ENCODE measurements around the gene JUN.

Gene JUN

DNA sequence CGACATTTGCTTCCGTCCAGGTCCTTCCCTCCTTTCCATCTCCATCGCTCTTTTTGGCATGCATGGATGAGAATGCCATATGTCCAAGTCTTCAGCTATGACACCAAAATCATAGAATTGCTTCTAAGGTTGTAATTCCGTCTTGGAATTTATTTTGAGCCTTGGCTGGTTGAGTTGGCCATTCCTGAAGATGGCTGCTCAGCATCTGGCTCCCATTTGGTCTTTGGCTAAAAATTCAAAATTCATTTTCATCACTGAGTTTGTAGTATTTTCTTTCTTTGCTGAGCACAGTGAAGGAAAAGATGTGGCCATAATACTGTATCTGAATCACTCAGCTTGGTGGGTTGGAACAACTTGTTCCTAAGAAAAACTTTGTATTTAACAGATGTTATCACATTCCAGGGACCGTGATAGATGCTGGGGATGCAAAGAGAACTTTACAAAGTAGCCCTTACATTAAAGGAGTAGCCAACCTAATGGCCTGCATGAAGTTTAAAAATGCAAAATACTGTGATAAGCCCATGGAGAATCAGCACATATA lies 15.6 kb downstream of the JUN start:
- Mint-ChIP-seq H3K9me3 (no peaks in the 10 kb centered on the region), H3K4me1 (ENCODE audit: low read depth) (peaks cover 10% of the 10 kb centered on the region), H3K36me3 (ENCODE audit: low read depth) (no peaks in the 10 kb centered on the region), H3K27ac (no peak overlapping the region), H3K4me3 (no peak overlapping the region), H3K27me3 (ENCODE audit: low read depth) (peaks cover 3% of the 10 kb centered on the region)

DNA sequence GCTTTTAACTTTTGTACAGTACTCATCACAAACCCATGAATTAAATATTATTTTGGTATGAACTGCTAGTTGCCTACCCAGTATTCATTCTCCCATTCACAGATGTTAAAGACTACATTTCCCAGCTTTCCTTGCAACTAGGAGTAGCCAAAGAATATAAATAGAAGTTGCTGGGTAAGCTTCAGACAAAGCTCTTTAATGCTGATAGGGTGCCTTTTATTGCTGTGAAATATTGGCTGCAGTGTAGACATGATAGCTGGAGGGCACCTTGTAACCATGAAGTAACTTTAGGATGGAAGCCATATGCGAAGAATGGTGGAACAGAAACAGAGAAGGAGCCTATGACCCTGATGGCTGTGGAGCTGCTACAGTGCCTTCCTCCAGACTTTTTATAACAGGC lies 16.7 kb downstream of the JUN start:
- Mint-ChIP-seq H3K36me3 (ENCODE audit: low read depth) (no peaks in the 10 kb centered on the region), H3K9me3 (no peaks in the 10 kb centered on the region), H3K4me1 (ENCODE audit: low read depth) (peaks cover 7% of the 10 kb centered on the region), H3K27ac (no peak overlapping the region), H3K27me3 (ENCODE audit: low read depth) (peaks cover 3% of the 10 kb centered on the region), H3K4me3 (no peak overlapping the region)

DNA sequence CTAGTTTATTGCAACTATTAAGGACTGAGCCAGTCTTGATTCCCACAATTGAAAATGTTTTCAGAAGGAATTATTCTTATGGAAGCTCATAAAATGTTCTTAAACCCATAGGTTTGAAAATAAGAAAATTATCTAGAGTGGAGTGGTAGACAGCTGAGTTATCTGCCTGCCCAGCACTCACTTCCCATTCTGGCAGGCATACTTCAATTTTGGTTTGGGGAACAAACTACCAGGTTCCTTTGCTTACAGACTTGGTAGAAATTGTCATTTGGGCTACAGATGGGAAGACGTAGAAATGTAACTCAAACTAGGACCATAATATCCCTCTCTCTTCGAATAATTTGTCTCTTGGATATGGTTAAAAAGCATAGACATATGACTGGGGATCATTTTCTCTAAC lies 18.4 kb downstream of the JUN start:
- no peak overlapping the region for H3K27ac Mint-ChIP-seq

DNA sequence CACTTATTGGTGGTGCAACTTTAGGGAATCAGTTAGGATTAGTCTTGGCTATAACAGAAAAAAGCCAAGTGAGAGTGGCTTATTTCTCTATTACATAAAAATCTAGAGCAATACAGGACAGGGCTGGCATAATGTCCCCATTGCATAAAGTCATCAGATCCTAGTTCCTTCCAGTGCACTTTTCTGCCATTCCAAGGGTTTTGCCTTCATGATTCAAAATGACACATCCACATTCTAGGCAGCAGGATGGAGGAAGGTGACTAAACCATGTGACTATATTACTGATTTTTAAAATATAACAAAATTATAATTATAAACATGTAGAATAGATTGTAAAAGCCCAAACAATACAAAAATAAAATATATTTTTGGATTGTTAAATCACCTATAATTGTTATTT lies 18.8 kb downstream of the JUN start:
- no peaks in the 10 kb centered on the region for H3K9me3 Mint-ChIP-seq
- peaks cover 3% of the 10 kb centered on the region for H3K27me3 Mint-ChIP-seq (ENCODE audit: low read depth)
- H3K4me3 Mint-ChIP-seq: no peak overlapping the region
- peaks cover 11% of the 10 kb centered on the region for H3K4me1 Mint-ChIP-seq (ENCODE audit: low read depth)
- no peak overlapping the region for H3K27ac Mint-ChIP-seq
- no peaks in the 10 kb centered on the region for H3K36me3 Mint-ChIP-seq (ENCODE audit: low read depth)

More for the DNA sequence above, 18.4 kb downstream of the JUN start:
- Mint-ChIP-seq H3K36me3 (ENCODE audit: low read depth) (no peaks in the 10 kb centered on the region), H3K4me1 (ENCODE audit: low read depth) (peaks cover 11% of the 10 kb centered on the region), H3K27me3 (ENCODE audit: low read depth) (peaks cover 3% of the 10 kb centered on the region), H3K9me3 (no peaks in the 10 kb centered on the region), H3K4me3 (no peak overlapping the region)

DNA sequence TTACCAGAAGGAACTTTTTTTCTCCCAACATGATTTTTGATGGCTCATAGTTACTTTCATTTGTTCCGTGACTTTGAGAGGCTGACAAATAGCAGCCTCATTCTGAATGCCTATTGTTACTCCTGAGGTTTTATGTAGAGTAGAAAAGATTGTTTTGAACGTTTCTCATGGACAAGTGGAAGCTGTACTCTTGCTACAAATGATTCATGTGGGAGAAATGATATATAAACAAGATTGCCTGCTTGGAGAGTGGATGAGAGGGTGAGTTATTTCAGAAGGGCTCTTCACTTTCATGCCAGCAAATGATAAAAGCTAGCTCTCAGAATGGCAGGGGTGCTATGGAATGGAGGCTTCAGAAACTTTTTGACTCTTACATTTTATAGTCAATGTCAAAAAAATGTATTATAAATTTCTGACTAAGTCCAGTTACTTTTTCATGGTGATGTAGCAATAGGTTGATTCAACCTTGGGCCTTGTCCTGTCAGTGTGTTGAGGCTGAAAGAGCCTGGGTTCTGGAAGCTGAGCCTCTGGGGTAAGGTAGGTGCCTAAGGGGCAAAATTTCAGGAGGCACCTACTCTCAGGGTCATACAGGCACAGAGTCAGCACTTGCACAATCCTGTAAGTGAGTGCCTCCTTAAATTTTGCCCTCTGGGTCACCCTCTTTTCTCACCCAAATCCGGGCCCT lies 19.4 kb downstream of the JUN start:
- Mint-ChIP-seq H3K9me3 (no peaks in the 10 kb centered on the region), H3K27ac (no peak overlapping the region), H3K4me3 (no peak overlapping the region), H3K27me3 (ENCODE audit: low read depth) (peaks cover 3% of the 10 kb centered on the region), H3K36me3 (ENCODE audit: low read depth) (no peaks in the 10 kb centered on the region), H3K4me1 (ENCODE audit: low read depth) (peaks cover 7% of the 10 kb centered on the region)

DNA sequence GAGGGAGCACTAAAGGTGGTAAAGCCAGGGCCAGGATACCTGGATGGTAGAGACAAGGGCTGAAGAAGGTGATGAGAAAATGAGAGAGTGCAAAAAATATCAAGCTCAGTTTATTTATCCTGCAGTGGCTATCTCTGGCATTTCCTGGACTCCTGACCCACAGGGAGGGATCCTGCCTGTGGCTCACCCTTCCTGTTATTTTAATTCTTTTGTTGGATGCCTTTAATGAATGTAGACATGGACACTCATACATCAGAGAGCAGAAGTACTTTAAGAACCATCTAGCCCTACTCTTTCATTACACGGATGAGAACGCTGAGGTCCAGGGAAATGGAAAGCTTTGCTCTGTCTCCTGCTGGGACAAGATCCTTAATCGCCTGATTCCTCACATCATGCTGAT lies 20.6 kb downstream of the JUN start:
- Mint-ChIP-seq H3K4me1 (ENCODE audit: low read depth) (peaks cover 11% of the 10 kb centered on the region), H3K4me3 (no peak overlapping the region), H3K27ac (no peak overlapping the region), H3K27me3 (ENCODE audit: low read depth) (peaks cover 3% of the 10 kb centered on the region), H3K9me3 (no peaks in the 10 kb centered on the region), H3K36me3 (ENCODE audit: low read depth) (no peaks in the 10 kb centered on the region)

DNA sequence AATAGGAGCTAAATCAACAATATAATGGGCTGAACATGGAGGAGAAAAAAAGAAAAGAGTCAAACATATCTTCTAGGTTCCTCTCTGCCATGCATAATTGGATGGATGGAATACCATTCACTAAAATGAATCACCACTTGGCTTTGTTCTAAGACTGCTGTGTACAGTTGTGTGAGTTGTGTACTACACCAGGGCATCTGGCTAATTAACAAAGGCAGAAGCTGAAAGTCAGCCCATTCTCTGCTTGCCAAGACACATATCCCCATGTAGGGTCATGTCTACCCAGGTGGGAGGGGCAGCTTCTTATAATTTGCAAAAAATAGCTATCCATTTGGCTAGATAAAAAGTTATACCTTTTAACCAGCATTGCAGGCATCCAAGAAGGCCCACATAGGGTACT lies 21.0 kb downstream of the JUN start:
- Mint-ChIP-seq H3K4me1 (ENCODE audit: low read depth) (peaks cover 12% of the 10 kb centered on the region), H3K27ac (no peak overlapping the region), H3K27me3 (ENCODE audit: low read depth) (peaks cover 3% of the 10 kb centered on the region), H3K36me3 (ENCODE audit: low read depth) (no peaks in the 10 kb centered on the region), H3K4me3 (no peak overlapping the region), H3K9me3 (no peaks in the 10 kb centered on the region)

DNA sequence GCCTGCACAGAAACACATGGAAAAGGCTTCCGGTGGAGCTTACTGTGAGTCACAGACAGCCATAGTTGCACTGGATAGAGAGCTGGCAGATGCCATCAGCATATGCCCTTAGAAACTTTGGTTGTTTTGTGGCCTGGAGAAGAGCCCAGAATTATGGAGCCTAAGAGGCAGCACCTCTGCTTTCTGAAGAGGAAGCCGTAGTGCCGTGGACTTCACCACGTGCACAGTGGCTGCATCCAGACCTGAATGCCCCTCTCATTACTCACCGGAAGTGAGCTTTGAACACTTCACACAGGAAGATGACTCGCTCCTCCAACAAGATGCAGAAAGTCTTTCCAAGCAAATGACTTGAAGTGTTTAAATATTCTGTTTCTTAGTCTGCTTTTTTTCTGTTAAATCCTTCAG lies 28.4 kb downstream of the JUN start:
- Mint-ChIP-seq H3K27ac (peak overlapping the region; percentile 86), H3K4me3 (peak overlapping the region; percentile 56), H3K9me3 (no peaks in the 10 kb centered on the region), H3K36me3 (ENCODE audit: low read depth) (no peaks in the 10 kb centered on the region), H3K27me3 (ENCODE audit: low read depth) (no peaks in the 10 kb centered on the region), H3K4me1 (ENCODE audit: low read depth) (peaks cover 59% of the 10 kb centered on the region)

DNA sequence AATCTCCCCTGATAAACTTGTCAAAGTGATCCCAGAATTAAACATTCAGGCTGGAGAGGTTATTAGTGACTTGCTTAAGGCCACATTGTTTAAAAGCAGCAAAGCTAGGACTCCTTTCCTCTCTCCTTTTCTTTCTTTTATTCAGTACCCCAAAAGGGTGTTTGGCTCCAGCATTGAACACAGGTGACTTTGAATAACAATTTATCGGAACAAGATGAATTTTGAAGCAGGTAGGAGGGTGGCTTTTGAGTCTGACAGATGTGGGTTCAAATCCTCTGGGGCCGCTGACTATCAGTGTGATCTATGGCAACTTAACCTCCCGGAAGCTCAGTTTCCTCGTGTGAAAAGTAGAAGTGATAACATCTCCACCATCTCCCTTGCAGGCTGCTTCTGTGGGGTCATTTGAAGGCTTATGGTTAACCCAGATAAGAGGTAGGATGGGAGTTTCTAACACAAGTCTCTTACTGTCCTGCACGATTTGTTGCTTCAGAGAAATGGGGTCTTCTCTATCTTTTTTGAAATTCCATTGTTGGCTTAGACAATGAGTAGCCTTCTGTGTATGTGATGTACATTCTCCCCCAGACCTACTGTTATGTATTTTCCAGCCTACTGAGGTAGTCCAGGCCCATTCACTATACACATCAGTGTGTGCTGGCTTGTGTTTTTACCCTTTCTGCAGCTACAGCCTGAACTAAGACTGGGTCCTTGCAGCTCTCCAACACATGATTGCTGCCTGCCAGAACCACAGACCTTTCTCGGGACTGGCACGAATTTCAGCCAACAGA lies 29.0 kb downstream of the JUN start:
- H3K27ac Mint-ChIP-seq: peak overlapping the region; percentile 86
- H3K4me1 Mint-ChIP-seq (ENCODE audit: low read depth): peaks cover 59% of the 10 kb centered on the region
- H3K4me3 Mint-ChIP-seq: peak overlapping the region; percentile 56
- H3K36me3 Mint-ChIP-seq (ENCODE audit: low read depth): no peaks in the 10 kb centered on the region
- no peaks in the 10 kb centered on the region for H3K9me3 Mint-ChIP-seq
- no peaks in the 10 kb centered on the region for H3K27me3 Mint-ChIP-seq (ENCODE audit: low read depth)

DNA sequence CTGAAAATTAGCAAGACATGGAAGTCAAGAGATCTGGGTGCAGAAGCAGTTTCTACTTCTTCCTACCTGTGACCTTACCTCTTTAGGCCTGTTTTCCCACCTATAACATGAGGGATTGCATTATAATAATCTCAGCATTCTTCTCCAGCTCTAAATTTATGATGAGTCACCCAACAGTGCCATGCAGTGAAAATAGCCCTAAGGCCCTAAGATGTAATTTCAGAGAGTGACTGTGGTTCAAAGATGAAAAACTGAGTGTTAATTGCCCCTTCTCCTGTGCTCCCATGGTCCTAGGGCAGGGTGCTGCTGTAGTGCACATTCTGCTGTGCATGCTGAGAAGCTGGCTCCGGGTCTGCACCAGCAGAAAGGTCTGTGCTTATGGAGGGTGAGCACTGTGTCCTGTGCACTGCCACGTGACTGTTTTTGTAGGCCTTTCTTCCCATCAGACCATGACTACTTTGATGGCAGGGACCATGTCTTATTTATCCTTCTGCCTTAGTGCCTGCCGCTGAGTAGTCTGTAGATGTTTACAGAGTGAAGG lies 29.7 kb downstream of the JUN start:
- Mint-ChIP-seq H3K27ac (peak overlapping the region; percentile 86), H3K4me3 (no peak overlapping the region)

DNA sequence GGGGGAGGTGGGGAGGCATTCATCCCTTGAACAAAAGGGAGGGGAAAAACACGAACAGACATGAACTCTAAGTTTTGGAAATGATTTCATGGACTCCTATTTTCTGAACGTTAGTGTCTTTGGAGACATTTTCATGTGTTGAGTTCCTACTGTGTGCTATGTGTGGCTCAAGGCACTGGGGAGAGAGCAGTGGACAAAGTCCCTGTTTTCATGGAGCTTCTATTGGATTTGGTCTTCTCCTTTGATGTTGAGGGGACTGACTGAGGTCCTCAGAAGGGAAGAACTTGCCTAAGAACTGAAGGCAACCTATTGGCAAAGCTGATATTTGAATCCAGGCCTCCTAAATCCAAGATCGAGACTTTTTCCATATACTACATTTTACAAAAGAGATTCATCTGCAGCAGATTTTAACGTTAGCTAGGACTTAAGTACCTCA lies 30.4 kb downstream of the JUN start:
- H3K9me3 Mint-ChIP-seq: no peaks in the 10 kb centered on the region
- H3K36me3 Mint-ChIP-seq (ENCODE audit: low read depth): peaks cover 3% of the 10 kb centered on the region
- H3K27me3 Mint-ChIP-seq (ENCODE audit: low read depth): peaks cover 4% of the 10 kb centered on the region
- no peak overlapping the region for H3K4me3 Mint-ChIP-seq
- H3K4me1 Mint-ChIP-seq (ENCODE audit: low read depth): peaks cover 61% of the 10 kb centered on the region
- H3K27ac Mint-ChIP-seq: no peak overlapping the region

More for the DNA sequence above, 29.7 kb downstream of the JUN start:
- H3K36me3 Mint-ChIP-seq (ENCODE audit: low read depth): peaks cover 3% of the 10 kb centered on the region
- peaks cover 61% of the 10 kb centered on the region for H3K4me1 Mint-ChIP-seq (ENCODE audit: low read depth)
- peaks cover 4% of the 10 kb centered on the region for H3K27me3 Mint-ChIP-seq (ENCODE audit: low read depth)
- no peaks in the 10 kb centered on the region for H3K9me3 Mint-ChIP-seq

DNA sequence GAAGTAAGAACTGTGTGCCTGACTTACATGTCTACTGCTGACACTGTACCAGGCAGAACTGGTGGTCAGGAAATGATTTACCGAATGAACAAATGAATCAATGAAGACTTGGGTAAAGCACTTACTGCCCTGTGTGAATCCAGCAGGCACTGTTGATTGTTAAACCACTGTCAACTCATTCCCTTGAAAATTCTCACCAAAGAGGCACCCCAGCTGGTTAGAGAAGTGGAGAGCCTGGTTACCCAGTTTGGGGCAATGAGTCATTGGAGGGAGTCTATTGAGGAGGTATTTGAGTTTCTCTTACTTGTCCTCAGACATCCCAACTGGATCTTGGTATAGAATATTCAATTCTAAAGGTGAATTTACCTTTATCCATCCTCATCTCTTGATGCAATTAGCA lies 34.2 kb downstream of the JUN start:
- Mint-ChIP-seq H3K4me3 (no peak overlapping the region), H3K27ac (no peak overlapping the region), H3K4me1 (ENCODE audit: low read depth) (peaks cover 41% of the 10 kb centered on the region), H3K9me3 (no peaks in the 10 kb centered on the region), H3K27me3 (ENCODE audit: low read depth) (peaks cover 14% of the 10 kb centered on the region), H3K36me3 (ENCODE audit: low read depth) (peaks cover 8% of the 10 kb centered on the region)

DNA sequence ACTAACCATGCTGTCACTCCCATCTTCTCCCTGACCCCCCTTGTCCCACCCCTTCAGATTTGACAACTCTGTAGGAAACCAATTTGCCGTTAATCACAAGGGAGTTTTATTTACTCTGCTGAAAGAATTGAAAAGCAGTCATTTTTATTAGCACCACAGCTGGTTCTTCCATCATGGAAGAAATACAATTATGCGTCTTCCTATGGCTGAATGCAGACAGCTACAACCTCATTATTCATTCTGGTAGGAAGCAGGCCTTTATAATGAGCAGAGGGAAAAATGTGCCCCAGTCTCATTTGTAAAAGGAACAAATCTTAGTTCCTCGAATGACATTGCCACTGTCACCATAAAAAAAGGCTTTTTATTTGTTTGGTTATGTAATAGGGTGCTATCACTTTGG lies 35.2 kb downstream of the JUN start:
- H3K4me1 Mint-ChIP-seq (ENCODE audit: low read depth): peaks cover 31% of the 10 kb centered on the region
- peaks cover 18% of the 10 kb centered on the region for H3K27me3 Mint-ChIP-seq (ENCODE audit: low read depth)
- peaks cover 8% of the 10 kb centered on the region for H3K36me3 Mint-ChIP-seq (ENCODE audit: low read depth)
- H3K27ac Mint-ChIP-seq: no peak overlapping the region
- no peak overlapping the region for H3K4me3 Mint-ChIP-seq
- no peaks in the 10 kb centered on the region for H3K9me3 Mint-ChIP-seq

DNA sequence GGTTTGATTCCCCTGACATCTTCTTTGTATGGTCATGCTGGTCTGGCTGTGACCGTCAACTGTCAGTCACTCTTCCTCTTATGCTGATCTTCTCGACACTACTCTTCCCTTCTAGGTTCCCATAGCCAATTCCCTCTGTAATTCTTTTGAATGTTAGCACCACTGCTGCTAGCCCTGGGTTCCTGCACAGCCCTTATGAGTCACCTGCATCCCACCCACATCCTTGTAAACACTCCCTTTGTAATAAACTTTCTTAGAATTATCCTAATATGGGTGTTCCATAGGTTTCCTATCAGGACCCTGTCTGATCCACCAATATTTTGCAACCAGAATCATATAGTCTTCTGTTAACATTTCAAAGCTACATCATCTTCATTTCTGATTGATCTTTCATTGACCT lies 37.1 kb downstream of the JUN start:
- H3K36me3 Mint-ChIP-seq (ENCODE audit: low read depth): peaks cover 8% of the 10 kb centered on the region
- H3K4me3 Mint-ChIP-seq: no peak overlapping the region
- peaks cover 15% of the 10 kb centered on the region for H3K4me1 Mint-ChIP-seq (ENCODE audit: low read depth)
- no peaks in the 10 kb centered on the region for H3K9me3 Mint-ChIP-seq
- H3K27ac Mint-ChIP-seq: no peak overlapping the region
- H3K27me3 Mint-ChIP-seq (ENCODE audit: low read depth): peaks cover 18% of the 10 kb centered on the region

DNA sequence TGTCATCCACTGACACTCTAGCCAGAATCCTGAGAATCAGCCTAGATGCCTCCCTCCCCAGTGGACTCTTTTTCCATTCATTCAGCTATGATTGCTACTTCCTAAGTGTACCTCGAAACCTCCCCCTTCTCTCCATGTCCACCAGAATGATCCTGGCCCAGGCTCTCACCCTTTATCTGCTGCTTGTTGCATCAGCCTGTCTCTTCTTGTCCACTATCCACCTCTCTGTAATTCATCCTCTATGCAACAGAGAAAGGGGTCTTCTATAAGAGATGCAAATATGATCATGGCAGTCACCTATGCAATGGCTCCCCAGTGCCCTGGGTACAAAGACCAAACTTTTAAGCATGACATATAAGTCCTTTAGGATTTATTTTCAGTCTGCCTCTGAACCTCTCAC lies 37.7 kb downstream of the JUN start:
- Mint-ChIP-seq H3K27me3 (ENCODE audit: low read depth) (peaks cover 18% of the 10 kb centered on the region), H3K9me3 (no peaks in the 10 kb centered on the region), H3K4me3 (no peak overlapping the region), H3K4me1 (ENCODE audit: low read depth) (peaks cover 14% of the 10 kb centered on the region), H3K36me3 (ENCODE audit: low read depth) (peaks cover 8% of the 10 kb centered on the region), H3K27ac (no peak overlapping the region)

All from T-helper 1 cell treated with Interleukin-12 subunit alpha and Interleukin-12 subunit beta and Interleukin-4 antibody, amounts not matched to agents 30 μg/mL and 1 μg/mL, for 36 hours (primary cell).